Choroid plexus epithelial cell (primary cell): ENCODE measurements around the gene NRGN.

Experiments used
- DNase-seq: peaks from one replicate; pipeline ENCODE4 v3.0.0-alpha.2; 2010; ENCODE audit warnings: low read depth
- H3K4me3 ChIP-seq: 2 replicates; pipeline ENCODE4 v1.5.1; 2011; ENCODE audit warnings: low read depth, mild to moderate bottlenecking, control low read depth, low read length, moderate library complexity
- TF ChIP-seq, protein P1 (sequence below): conservative IDR thresholded peaks from 2 replicates; pipeline ENCODE4 v1.5.1; 2011; ENCODE audit warnings: low read depth, mild to moderate bottlenecking, control low read depth, inconsistent platforms, low read length, moderate library complexity

Gene NRGN

DNA sequence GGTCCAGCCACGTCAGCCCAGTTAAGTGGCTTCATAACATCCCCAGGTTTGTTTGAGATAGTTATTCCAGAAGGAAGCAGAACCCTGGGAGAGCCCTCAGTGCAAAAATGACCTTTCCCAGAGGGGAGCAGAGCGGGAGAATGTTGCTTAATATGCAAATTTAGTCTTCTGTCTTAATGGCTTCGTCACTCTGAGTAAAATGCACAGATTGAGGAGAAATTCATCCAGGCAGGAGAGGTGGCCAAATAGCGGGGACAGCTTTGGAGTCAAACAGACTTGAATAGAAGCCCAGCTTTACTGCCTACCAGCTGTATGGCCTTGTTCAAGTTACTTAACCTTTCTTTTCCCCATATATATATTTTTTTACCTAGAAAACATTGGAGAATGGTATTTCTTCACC is 12.3 kb upstream of the NRGN start:
- DNase-seq: no peak
- TF ChIP-seq, protein P1, sequence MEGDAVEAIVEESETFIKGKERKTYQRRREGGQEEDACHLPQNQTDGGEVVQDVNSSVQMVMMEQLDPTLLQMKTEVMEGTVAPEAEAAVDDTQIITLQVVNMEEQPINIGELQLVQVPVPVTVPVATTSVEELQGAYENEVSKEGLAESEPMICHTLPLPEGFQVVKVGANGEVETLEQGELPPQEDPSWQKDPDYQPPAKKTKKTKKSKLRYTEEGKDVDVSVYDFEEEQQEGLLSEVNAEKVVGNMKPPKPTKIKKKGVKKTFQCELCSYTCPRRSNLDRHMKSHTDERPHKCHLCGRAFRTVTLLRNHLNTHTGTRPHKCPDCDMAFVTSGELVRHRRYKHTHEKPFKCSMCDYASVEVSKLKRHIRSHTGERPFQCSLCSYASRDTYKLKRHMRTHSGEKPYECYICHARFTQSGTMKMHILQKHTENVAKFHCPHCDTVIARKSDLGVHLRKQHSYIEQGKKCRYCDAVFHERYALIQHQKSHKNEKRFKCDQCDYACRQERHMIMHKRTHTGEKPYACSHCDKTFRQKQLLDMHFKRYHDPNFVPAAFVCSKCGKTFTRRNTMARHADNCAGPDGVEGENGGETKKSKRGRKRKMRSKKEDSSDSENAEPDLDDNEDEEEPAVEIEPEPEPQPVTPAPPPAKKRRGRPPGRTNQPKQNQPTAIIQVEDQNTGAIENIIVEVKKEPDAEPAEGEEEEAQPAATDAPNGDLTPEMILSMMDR: no peak

GRCh38 chr11:124728134-124728533 is 11.6 kb upstream of the NRGN start:
- TF ChIP-seq, protein P1: no peak
- H3K4me3 ChIP-seq: no peak overlapping the region

More for the DNA sequence above, 12.3 kb upstream of the NRGN start:
- H3K4me3 ChIP-seq: no peak overlapping the region

DNA sequence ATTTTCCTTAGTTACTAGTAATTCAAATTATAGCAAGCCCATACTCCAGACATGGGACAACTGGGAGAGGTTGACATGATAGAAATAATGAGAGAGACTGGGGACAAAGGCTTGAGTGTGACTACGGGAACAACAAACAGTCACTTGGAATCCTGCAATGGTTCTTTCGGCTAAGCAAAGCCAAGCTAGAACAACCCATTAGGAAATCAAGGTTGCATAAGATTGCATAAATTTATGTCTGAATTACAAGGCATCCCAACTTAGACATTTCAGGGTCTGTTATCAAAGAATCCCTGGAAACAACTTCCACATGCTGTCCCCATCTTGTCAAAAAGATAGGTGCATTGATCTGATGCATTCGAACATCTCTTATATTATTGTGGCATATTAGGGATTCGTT is 10.2 kb upstream of the NRGN start:
- no peak for DNase-seq
- TF ChIP-seq, protein P1: no peak
- H3K4me3 ChIP-seq: no peak overlapping the region

More at GRCh38 chr11:124728134-124728533, 11.6 kb upstream of the NRGN start:
- DNase-seq: no peak

DNA sequence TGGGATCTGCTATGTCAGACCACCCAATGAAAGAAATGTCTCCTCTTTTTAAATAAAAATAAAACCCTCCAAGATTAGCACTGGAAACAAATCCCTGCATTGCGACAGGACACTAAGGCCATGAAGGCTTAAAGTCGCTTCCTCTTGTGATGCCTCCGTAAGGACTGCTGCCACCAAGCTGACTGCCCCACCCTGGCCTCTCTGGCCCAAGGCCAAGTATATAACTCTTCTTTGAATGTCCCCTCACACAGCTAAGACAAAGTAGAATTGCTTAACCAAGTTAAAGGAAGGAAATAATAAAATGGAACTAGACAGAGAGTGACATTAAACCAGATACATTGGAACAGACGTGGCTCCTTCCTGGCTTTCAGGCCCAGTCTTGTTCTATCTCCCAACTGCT is 7.5 kb upstream of the NRGN start:
- TF ChIP-seq, protein P1: no peak
- no peak for DNase-seq
- H3K4me3 ChIP-seq: no peak overlapping the region

DNA sequence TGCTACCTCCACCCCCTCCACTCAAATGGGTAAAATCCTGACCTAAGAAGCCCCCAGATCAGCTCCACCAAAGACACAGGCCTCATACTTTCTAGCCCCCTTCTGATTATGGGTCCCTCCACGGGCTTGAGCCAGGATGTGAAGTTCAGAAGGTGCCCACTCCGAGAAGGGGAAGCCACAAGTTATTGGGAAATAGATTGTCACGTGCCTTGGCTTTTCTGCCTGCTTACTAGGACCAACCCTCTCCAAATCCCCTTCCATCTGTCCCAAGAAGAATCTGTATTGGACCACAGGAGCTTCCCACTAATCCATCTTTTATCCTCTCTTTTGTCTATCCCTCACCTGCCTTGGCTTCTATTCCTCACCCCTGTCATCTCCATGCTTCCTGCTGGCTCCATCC is 3.0 kb upstream of the NRGN start:
- TF ChIP-seq, protein P1: no peak
- DNase-seq: no peak
- H3K4me3 ChIP-seq: no peak overlapping the region

DNA sequence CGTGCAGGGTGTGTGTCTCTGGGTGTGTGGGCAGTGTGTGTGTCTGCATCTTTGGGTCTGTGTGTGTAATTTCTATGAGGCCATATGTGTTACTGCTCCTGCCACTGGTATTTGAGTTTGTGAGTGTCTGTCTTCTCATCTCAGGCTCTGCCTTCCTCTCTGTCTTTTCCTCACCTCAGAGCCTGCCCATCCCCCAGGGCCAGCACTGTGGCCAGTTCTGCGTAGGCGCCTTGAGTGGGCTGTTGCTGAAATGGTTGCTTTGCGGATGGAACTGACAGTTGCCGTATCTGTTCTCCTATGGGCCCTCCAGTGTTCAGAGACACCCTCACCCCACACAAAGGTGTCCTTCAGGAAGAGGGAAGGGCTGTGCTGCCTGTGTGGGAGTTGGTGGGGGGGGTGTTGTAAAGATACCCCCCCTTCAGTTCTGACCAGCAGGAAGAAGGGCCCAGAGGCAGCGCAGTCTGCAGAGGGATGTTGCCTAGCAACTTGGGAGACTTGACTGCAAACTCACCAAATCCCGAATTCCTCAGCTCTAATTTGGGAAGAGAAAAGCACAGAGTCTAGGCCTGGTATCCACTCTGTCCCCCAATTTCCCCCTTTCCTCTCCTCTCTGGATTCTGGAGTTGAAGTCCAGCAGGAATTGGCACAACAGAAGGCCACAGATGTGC is 2.0 kb upstream of the NRGN start:
- TF ChIP-seq, protein P1: no peak
- no peak for DNase-seq
- no peak overlapping the region for H3K4me3 ChIP-seq
